Activated CD8-positive, alpha-beta memory T cell treated with anti-CD3 and anti-CD28 coated beads for 1 hour (primary cell): Measurements from ENCODE around the gene IL1RAP.

ENCODE experiments used
- DNase-seq, 2 donors: peaks; one replicate each; pipeline ENCODE4 v3.0.0-alpha.2; 2020; ENCODE audit warnings: low read depth in 1 of 2; ENCODE audit errors: extremely low read depth in 1 of 2

IL1RAP gene

GRCh38 chr3:190607021-190607420 lies 93.1 kb downstream of the IL1RAP start:
- no peak for DNase-seq

- DNase-seq: no peak
Observed at GRCh38 chr3:190608850-190609589, 95.1 kb downstream of the IL1RAP start.

GRCh38 chr3:190614226-190615059 lies 100.6 kb downstream of the IL1RAP start:
- DNase-seq: no peak

- DNase-seq: no peak
Observed at GRCh38 chr3:190615060-190615384, 101.1 kb downstream of the IL1RAP start.

- DNase-seq: no peak
Observed at GRCh38 chr3:190615607-190616006, 101.7 kb downstream of the IL1RAP start.

- no peak for DNase-seq
Observed at GRCh38 chr3:190616637-190617036, 102.8 kb downstream of the IL1RAP start.

GRCh38 chr3:190617185-190617584 lies 103.3 kb downstream of the IL1RAP start:
- no peak for DNase-seq

- no peak for DNase-seq
Observed at GRCh38 chr3:190618330-190619030, 104.6 kb downstream of the IL1RAP start.

- no peak for DNase-seq
Observed at GRCh38 chr3:190619353-190619752, 105.5 kb downstream of the IL1RAP start.

GRCh38 chr3:190619761-190620160 lies 105.9 kb downstream of the IL1RAP start:
- no peak for DNase-seq

- DNase-seq: no peak
Observed at GRCh38 chr3:190620886-190621608, 107.2 kb downstream of the IL1RAP start.

GRCh38 chr3:190621927-190622326 lies 108.0 kb downstream of the IL1RAP start:
- no peak for DNase-seq

GRCh38 chr3:190624282-190624681 lies 110.4 kb downstream of the IL1RAP start:
- no peak for DNase-seq

GRCh38 chr3:190626951-190627620 lies 113.2 kb downstream of the IL1RAP start:
- no peak for DNase-seq

GRCh38 chr3:190629088-190629487 lies 115.2 kb downstream of the IL1RAP start:
- DNase-seq: no peak

GRCh38 chr3:190631295-190631694 lies 117.4 kb downstream of the IL1RAP start:
- DNase-seq: no peak

GRCh38 chr3:190641564-190641963 lies 127.7 kb downstream of the IL1RAP start:
- no peak for DNase-seq

- no peak for DNase-seq
Observed at GRCh38 chr3:190642016-190642415, 128.1 kb downstream of the IL1RAP start.

GRCh38 chr3:190644035-190644434 lies 130.2 kb downstream of the IL1RAP start:
- no peak for DNase-seq

- no peak for DNase-seq
Observed at GRCh38 chr3:190644766-190645165, 130.9 kb downstream of the IL1RAP start.
